ENCODE measurements around the gene CDK8. TPM values are rescaled to one million over a fixed set of nuclear protein-coding genes. Genes with fewer than 3 reads are reported as not detected.

The CDK8 gene
- total RNA-seq, 4 donors from 2014 or later: 9.4 to 11.0 (median 10.3) TPM

DNA sequence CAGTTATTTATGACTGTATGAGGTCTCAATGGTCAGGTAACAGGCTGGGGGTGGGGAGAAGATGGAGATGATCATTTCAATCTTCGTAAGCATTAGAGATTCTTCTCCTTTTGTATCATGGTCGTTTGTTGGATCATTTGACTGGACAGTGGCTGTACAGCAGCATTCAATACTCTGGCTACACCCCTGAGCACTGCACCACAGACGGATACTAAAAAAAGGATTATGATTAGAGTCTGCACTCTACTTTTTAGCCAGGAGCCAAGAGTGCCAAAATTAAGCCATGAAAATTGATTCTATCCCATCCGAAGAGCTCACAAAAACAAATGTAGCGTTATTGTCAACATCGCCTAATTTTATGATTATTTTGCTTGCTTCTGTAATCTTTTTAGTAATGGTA lies 41.9 kb downstream of the CDK8 start:
- Histone ChIP-seq H3K36me3 (no peaks in the 10 kb centered on the region), H3K27me3 (no peaks in the 10 kb centered on the region), H3K9me3 (no peaks in the 10 kb centered on the region), H3K4me3 (peak overlapping the region in 2 of 4 donors; percentile 11 to 15), H3K4me1 (peaks cover 22 to 49% of the 10 kb centered on the region in 2 donors), H3K27ac (peak overlapping the region in 3 of 4 donors; percentile 5 to 34 (median 25))
- TF ChIP-seq, protein P1, sequence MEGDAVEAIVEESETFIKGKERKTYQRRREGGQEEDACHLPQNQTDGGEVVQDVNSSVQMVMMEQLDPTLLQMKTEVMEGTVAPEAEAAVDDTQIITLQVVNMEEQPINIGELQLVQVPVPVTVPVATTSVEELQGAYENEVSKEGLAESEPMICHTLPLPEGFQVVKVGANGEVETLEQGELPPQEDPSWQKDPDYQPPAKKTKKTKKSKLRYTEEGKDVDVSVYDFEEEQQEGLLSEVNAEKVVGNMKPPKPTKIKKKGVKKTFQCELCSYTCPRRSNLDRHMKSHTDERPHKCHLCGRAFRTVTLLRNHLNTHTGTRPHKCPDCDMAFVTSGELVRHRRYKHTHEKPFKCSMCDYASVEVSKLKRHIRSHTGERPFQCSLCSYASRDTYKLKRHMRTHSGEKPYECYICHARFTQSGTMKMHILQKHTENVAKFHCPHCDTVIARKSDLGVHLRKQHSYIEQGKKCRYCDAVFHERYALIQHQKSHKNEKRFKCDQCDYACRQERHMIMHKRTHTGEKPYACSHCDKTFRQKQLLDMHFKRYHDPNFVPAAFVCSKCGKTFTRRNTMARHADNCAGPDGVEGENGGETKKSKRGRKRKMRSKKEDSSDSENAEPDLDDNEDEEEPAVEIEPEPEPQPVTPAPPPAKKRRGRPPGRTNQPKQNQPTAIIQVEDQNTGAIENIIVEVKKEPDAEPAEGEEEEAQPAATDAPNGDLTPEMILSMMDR (IDR thresholded peaks at IDR 0.05 in 4 of 5, conservative IDR thresholded peaks at IDR 0.05 in 1 of 5): no peak
- TF ChIP-seq POLR2A (IDR thresholded peaks at IDR 0.05): no peak
- DNase-seq (no peak), ATAC-seq (peak in 1 of 2 donors; percentile 64)
- intact Hi-C loops (cut with DNase I; ENCODE audit: low total_unique reads): no loop called here
- in situ Hi-C loops (cut with MboI; ENCODE audit: low sequenced_read_pairs in 4 of 4): no loop called here

DNA sequence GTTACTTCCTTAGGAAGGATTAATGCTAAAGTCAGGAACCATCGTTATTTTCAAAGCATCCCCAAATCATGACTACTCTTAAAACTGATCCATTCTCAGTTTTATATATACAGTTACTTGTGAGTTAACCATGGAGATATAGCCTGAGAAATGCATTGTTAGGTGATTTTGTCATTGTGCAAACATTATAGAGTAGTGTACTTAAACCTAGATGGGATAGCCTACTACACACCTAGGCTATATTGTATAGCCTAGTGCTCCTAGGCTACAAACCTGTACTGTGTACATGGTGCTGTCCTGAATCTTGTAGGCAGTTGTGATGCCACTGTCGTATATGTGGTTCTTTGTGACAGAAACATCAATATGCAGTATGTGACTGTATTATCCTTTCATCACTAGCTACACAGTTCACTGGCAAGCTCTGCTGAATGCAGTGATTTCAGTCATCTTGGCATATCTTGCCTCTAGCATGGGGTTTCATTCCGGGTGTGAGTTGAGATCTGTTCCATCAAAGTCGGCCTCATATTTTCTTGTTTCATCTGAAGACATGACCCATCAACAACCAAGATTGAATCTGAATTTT lies 45.3 kb downstream of the CDK8 start:
- no peaks in the 10 kb centered on the region for H3K9me3 ChIP-seq
- ATAC-seq (no peak), DNase-seq (no peak)
- H3K36me3 ChIP-seq: no peaks in the 10 kb centered on the region
- TF ChIP-seq, protein P1 (IDR thresholded peaks at IDR 0.05 in 4 of 5, conservative IDR thresholded peaks at IDR 0.05 in 1 of 5): no peak
- TF ChIP-seq POLR2A (IDR thresholded peaks at IDR 0.05): no peak
- H3K27ac ChIP-seq: no peak overlapping the region
- in situ Hi-C loops (cut with MboI; ENCODE audit: low sequenced_read_pairs in 4 of 4) (no loop called here), intact Hi-C loops (cut with DNase I; ENCODE audit: low total_unique reads) (no loop called here)
- no peak overlapping the region for H3K4me3 ChIP-seq
- no peaks in the 10 kb centered on the region for H3K27me3 ChIP-seq
- H3K4me1 ChIP-seq: peaks cover 22 to 48% of the 10 kb centered on the region in 2 donors

DNA sequence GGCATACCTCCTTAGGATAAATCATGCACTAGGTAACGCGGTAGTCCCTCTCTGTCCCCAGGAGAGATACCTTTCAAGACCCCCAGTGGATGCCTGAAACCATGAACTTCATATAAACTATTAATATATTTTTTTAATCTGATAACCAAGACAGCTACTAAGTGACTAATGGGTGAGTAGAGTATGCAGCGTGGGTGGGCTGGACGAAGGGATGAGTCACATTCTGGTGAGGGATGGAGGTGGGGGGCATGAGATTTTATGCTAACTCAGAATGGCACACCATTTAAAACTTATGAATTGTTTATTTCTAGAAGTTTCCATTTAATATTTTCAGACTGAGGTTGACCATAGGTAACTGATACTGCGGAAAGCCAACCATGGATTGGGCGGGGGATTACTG lies 46.2 kb downstream of the CDK8 start:
- Histone ChIP-seq H3K4me1 (peaks cover 26 to 48% of the 10 kb centered on the region in 2 donors), H3K36me3 (no peaks in the 10 kb centered on the region), H3K4me3 (no peak overlapping the region), H3K9me3 (no peaks in the 10 kb centered on the region), H3K27me3 (no peaks in the 10 kb centered on the region), H3K27ac (no peak overlapping the region)
- no peak for TF ChIP-seq POLR2A (IDR thresholded peaks at IDR 0.05)
- in situ Hi-C loops (cut with MboI; ENCODE audit: low sequenced_read_pairs in 4 of 4): no loop called here
- intact Hi-C loops (cut with DNase I; ENCODE audit: low total_unique reads): no loop called here
- no peak for ATAC-seq
- no peak for DNase-seq

DNA sequence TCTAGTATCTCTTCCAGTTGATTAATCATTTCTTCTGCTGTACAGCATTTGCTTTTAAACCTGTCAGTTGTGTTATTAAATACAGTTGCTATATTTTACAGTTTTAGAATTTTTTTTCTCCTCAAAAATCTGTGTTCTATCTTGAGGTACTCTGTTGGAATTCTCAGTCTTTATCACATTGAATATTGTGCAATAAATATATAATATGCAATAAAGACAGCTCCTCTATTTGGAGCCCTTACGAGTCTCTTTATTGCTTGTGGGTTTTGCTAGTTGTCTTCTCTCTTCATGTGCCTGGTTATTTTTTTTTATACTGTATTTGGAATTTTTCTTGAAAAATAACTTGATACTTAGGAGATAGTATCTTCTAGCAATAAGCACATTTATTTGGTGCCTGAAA lies 51.7 kb downstream of the CDK8 start:
- H3K36me3 ChIP-seq: no peaks in the 10 kb centered on the region
- in situ Hi-C loops (cut with MboI; ENCODE audit: low sequenced_read_pairs in 4 of 4) (no loop called here), intact Hi-C loops (cut with DNase I; ENCODE audit: low total_unique reads) (no loop called here)
- ATAC-seq (no peak), DNase-seq (no peak)
- no peaks in the 10 kb centered on the region for H3K9me3 ChIP-seq
- H3K4me1 ChIP-seq: peaks cover 20 to 32% of the 10 kb centered on the region in 2 donors
- H3K27me3 ChIP-seq: no peaks in the 10 kb centered on the region
- no peak overlapping the region for H3K27ac ChIP-seq
- TF ChIP-seq, protein P1 (IDR thresholded peaks at IDR 0.05 in 4 of 5, conservative IDR thresholded peaks at IDR 0.05 in 1 of 5): no peak
- TF ChIP-seq POLR2A (IDR thresholded peaks at IDR 0.05): no peak
- peak overlapping the region in 1 of 4 donors; percentile 13 for H3K4me3 ChIP-seq

DNA sequence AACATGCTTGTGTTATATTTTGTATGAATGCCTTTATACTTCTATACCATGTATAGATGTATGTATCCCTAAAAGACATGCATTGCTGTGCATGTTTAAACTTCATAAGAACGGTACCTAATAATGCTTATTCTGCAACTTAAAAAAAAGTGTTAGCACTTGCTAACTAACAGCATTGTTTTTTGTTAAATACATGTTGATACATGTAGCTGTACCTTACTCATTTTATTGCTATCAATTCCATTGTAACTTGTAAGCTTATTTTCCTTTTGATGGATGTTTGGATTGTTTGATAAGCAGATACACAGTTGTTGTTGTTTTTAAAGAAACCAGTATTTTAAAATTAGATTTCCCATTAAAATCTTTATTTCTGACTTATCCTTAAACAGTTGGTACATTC lies 53.8 kb downstream of the CDK8 start:
- TF ChIP-seq, protein P1 (IDR thresholded peaks at IDR 0.05 in 4 of 5, conservative IDR thresholded peaks at IDR 0.05 in 1 of 5): no peak
- no peak for TF ChIP-seq POLR2A (IDR thresholded peaks at IDR 0.05)
- in situ Hi-C loops (cut with MboI; ENCODE audit: low sequenced_read_pairs in 4 of 4): no loop called here
- H3K36me3 ChIP-seq: no peaks in the 10 kb centered on the region
- H3K9me3 ChIP-seq: no peaks in the 10 kb centered on the region
- H3K27me3 ChIP-seq: no peaks in the 10 kb centered on the region
- ATAC-seq (no peak), DNase-seq (no peak)
- intact Hi-C loops (cut with DNase I; ENCODE audit: low total_unique reads): no loop called here
- no peak overlapping the region for H3K27ac ChIP-seq
- H3K4me1 ChIP-seq: peaks cover 20 to 28% of the 10 kb centered on the region in 2 donors
- no peak overlapping the region for H3K4me3 ChIP-seq
